NCI-H2227 treated with DMSO at 0.1 percent for 48 hours (cell line): Measurements from ENCODE around the gene HLF.

Experiments used
- DNase-seq: peaks from one replicate; lab custom pipeline; 2025; lab: John Stamatoyannopoulos, UW

HLF gene

GRCh38 chr17:55275894-55276804, 11.4 kb downstream of the HLF start:
- DNase-seq = no peak

GRCh38 chr17:55278173-55278961, 13.6 kb downstream of the HLF start:
- DNase-seq = no peak

GRCh38 chr17:55279203-55279602, 14.4 kb downstream of the HLF start:
- no peak for DNase-seq

DNA sequence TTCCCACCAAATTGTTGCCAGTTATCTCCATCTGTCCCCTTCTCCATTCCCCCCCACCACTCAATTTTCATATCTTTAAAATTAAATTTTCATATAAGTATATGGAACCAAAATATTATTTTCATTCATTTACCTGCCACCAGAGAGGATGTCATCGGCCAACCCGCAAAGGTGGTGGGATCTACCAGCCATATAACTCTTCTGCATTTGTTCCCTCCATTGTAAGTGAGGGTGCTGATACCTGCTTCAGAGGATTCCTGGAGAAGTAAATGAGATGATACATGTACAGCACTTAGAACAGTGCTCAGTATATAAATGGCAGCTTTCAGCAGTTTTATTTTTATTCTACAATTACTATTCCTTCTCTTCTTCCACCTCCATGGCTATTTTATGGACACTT, 15.0 kb downstream of the HLF start:
- no peak for DNase-seq

DNA sequence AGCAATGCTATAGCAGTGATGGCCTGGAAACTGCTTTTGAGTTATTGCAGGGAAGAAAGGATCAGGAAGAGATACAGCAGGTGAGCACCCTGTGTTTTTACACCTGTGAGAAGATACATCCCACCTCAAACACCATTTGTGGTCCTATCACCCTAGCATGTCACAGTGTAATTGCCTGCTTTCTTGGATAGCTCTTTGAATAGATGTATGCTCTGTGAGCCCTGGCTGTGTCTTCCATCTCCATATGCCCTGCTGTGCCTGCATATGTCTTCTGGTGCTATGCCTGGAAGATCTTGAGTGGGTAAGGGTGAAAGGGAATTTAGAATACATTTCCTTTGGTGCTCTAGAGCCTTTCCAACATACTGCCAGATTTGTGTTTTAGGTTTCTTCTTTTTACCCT, 15.5 kb downstream of the HLF start:
- no peak for DNase-seq

- DNase-seq = no peak
These were observed 17.1 kb downstream of the HLF start for GRCh38 chr17:55281649-55282378.

- DNase-seq = no peak
These were observed 17.6 kb downstream of the HLF start for GRCh38 chr17:55282379-55282702.

GRCh38 chr17:55282741-55283140, 18.0 kb downstream of the HLF start:
- no peak for DNase-seq

- DNase-seq = no peak
These were observed 18.7 kb downstream of the HLF start for GRCh38 chr17:55283256-55283965.

DNA sequence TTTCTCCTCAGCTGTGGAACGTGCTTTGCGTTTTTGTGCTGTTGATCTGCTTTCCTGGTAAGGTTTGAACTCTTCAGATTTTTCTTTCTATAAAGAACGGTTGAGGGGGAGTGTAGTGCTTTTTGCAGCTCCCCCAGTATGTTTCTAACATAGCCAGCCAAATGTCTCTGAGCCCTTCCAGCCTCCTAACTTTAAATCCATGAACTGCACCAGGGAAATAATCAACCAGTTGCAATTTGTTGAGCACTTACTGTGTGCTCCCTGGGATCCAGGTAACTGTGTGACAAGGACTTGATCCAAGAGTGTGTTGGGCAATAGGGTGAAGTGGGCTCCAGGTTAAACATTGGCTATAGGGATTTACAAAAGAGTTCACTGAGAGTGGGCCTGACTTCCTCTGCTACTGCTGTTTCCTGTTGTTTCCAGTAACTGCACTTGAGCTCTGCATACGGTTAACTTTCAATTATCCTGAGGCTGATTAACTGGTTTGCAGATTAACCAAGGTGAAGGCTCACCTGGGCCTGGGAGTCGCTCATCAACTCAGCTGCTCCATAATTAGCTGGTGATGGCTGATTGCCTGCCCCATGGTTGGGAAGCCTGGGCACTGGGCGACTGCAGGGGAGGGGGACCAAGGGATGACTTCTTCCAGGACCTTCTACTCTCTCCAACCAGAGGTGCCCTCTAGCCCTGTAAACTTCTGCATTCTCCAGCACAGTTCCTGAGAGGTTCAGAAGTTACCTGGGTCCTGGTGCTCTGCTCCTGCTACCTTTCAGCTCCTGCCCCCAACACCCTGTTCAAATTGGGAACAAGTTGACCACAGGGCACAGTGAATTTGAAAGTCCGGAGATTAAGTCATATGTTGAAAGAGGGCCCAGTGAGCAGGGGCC, 19.5 kb downstream of the HLF start:
- DNase-seq = no peak

GRCh38 chr17:55284944-55285339, 20.2 kb downstream of the HLF start:
- DNase-seq = no peak

DNA sequence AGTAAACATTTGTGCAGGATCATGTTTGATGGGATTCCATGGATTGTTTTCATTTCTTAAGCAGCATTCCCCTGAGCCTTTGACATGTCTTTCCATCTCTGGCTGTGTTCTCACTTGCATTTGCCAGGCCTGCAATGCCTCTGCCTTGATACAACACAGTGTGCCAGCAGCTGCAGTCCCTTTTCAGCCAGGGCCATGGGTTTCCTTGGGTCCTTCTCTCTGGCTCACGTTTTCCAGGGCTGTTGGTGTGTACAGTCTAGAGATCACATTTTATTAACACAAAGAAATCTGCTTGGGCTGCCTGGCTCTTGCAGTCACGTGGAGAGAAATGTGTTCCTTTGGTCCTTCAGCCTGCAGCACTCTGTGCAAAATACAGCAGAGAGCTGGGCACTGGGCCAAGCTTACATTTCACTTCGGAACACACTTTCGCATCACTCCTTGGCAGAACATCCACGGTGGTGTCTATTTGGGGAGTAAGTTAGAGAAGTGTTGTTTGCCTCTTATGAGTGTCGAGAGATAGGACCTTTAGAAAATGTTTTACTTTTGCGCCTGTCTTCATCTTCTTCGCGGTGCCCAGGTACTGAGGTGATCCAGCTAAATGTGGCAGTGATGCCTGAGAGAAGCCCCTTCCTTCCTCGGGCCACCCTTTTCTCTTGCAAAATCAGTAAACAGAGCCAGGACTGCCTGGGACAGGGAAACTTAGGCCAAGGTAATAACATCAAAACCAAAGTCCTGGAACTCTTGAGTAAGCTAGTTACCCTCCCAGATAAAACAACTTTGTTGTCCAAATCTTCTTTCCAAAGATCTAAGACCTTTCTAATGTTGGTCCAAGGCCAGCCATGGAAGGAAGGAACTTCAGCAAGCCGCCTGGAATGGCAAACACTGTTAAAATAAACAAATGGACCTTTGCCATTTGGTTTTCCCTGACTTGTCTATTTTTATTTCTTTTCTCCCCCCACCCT, 20.9 kb downstream of the HLF start:
- DNase-seq = no peak

- no peak for DNase-seq
These were observed 22.2 kb downstream of the HLF start for GRCh38 chr17:55286681-55287589.

GRCh38 chr17:55288356-55289105, 23.8 kb downstream of the HLF start:
- no peak for DNase-seq

DNA sequence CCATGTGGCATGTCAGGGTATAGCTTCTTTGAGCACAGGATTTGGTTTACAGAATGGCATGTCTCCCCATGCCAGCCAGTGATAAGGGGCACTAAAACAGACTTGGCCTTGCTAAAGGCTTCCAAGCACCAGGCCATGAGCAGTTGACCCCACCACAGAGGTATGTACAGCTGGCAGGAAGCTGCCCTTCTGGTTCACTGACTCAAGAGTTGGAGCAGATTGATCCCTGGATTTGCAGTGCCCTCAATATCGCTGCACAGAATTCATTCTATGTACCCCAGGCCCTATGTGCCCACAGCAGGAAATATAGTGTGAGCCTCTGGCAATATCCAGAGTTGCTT, 24.3 kb downstream of the HLF start:
- no peak for DNase-seq

DNA sequence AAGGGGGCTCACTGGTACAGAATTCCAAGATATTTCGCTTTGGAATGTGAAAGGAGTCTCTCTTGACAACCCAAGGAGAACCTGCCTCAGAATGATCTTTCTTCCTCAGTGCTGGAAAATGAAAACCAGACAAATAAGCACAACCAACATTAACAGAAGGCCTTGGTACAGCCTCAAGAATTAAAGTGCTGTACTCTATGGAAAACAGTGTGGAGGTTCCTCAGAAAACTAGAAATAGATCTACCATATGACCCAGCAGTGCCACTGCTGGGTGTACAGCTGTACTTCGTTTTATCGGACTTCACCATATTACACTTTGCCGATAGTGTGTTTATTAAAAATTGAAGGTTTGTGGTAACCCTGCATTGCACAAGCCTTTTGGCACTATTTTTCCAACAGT, 25.2 kb downstream of the HLF start:
- no peak for DNase-seq

DNA sequence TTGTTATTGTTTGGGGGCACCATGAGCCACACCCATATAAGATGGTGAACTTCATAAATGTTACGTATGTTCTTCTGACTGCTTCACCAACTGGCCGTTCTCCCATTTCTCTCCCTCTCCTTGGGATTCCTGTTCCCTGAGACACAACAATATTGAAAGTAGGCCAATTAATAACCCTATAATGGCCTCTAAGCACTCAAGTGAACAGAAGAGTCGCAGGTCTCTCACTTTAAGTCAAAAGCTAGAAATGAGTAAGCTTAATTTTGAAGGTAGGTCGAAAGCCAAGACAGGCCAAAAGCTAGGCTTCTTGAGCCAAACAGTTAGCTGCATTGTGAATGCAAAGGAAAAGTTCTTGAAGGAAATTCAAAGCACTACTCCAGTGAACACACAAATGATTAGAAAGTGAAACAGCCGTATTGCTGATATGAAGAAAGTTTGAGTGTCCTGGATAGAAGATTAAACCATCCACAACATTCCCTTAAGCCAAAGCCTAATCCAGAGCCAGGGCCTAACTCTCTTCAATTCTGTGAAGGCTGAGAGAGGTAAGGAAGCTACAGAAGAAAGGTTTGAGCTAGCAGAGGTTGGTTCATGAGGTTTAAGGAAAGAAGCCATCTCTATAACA, 25.8 kb downstream of the HLF start:
- no peak for DNase-seq

DNA sequence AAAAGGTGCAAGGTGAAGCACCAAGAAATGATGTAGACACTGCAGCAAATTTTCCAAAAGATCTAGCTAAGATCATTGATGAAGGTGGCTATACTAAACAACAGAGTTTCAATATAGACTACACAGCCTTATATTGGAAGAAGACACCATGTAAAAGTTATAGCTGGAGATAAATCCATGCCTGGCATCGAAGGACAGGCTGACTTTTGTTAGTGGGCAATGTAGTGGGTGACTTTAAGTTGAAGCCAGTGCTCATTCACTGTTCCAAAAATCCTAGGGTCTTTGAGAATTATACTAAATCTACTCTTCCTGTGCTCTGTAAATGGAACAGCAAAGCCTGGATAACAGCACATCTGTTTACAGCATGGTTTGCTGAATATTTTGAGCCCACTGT, 26.4 kb downstream of the HLF start:
- no peak for DNase-seq
